GM18508 (cell line): Measurements from ENCODE around the gene TBC1D13.
A peak's percentile ranks its signal among the peaks of the same experiment; 100 is the strongest.

Source experiments
- ATAC-seq: cut with Tn5 transposase; IDR thresholded peaks from one replicate; pipeline ENCODE4 v1.9.1; 2021; ENCODE audit warnings: moderate number of reproducible peaks; ENCODE audit not compliant: insufficient read depth, unreplicated experiment

Gene TBC1D13

GRCh38 chr9:128820665-128821583 lies 33.9 kb downstream of the TBC1D13 start:
- ATAC-seq = no peak

DNA sequence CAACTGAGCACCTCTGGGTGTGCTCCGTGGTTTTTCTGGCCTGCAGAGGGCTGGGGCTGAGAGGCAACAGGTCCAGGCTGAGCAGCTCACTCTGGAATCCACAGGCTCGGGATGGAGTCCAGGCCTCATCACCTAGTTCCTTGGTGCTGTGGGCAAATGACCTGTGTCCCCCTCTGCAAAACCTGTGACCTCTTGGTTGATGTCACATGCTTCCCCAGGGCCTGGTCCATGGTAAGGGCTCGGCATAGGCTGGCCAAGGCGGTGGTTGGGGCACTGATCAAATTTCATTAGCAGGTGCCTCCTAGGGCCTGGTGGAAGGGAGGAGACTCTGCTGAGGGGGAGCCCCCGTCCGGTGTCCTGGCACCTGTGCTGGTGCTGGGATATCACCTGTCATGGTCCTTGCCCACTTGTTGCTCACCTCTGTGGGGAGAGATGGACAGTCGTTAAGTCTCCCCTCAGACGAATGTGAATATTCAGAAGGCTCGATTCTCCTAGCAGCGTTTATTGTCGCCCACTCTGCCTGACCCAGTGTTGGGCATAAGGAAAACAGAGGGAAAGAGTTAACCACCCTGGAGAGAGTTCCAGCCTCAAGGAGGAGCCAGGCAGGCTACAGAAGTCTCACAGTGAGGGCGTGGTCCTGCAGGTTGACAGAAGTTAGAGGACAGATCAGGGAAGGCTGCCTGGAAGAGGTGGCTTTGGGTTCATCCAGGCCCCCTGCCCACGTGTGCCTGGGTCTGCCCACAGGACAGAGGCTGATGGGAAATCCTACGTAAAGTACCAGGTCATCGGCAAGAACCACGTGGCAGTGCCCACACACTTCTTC lies 34.7 kb downstream of the TBC1D13 start:
- ATAC-seq = no peak

- ATAC-seq = no peak
Observed at GRCh38 chr9:128822407-128823042, 35.5 kb downstream of the TBC1D13 start.

DNA sequence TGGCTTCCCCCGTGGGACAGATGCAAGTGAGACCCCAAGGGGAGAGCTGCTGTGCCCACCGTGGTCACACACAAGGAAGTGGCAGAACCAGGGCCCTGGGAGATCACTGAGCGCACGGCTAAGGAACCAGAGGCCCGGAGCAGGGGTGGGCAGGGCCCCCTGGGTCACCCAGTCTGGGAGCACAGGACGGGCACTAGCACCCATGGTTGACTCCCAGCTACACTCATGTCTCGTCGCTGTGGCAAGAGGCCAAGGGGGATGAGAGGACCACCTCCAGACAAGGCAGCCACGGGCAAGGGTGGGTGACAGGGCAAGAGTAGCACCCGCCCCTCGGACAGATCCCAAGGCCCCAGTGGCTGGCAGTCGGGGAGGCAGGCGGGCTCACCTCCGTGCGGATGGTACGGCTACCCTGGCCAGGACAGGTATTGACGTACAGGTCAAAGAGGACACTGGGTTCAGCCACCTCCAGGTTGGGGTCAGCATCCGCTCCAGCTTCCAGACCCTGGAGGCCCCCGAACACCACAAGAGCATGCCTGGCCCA lies 36.4 kb downstream of the TBC1D13 start:
- no peak for ATAC-seq

- ATAC-seq = no peak
Observed at GRCh38 chr9:128823903-128824406, 36.9 kb downstream of the TBC1D13 start.

DNA sequence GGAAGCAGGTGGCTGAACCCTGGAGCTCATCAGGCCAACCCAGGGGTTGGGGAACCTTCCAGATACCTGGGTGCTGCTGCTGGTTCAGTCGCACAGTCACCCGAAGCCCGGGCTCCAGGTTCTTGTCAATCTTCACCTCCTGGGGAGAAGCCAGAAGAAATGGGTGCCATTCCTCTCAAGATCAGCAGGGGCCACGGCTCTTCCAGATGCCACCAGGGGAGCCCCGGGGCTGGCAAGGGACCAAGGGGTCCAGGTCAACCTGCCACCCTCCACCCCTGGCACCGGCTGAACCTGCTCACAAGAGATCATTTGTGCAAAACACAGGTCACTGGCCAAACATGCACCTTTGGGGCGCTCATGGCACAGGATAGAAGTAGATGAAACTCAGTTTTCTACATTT lies 37.9 kb downstream of the TBC1D13 start:
- no peak for ATAC-seq

- no peak for ATAC-seq
Observed at GRCh38 chr9:128825923-128826700, 39.1 kb downstream of the TBC1D13 start.

DNA sequence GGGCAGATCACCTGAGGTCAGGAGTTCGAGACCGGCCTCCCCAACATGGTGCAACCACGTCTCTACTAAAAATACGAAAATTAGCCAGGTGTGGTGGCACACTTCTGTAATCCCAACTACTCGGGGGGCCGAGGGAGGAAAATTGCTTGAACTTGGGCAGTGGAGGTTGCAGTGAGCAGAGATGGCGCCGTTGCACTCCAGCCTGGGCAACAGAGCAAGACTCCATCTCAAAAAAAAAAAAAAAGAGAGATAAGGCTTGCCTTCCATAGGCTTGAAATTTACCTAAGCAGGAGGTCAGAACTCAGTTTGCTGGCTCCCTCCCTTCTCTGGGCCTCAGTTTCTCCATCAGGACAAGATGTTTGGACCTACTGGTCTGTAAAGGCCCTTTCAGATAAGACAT lies 41.2 kb downstream of the TBC1D13 start:
- ATAC-seq = no peak

- no peak for ATAC-seq
Observed at GRCh38 chr9:128828719-128829452, 41.8 kb downstream of the TBC1D13 start.

DNA sequence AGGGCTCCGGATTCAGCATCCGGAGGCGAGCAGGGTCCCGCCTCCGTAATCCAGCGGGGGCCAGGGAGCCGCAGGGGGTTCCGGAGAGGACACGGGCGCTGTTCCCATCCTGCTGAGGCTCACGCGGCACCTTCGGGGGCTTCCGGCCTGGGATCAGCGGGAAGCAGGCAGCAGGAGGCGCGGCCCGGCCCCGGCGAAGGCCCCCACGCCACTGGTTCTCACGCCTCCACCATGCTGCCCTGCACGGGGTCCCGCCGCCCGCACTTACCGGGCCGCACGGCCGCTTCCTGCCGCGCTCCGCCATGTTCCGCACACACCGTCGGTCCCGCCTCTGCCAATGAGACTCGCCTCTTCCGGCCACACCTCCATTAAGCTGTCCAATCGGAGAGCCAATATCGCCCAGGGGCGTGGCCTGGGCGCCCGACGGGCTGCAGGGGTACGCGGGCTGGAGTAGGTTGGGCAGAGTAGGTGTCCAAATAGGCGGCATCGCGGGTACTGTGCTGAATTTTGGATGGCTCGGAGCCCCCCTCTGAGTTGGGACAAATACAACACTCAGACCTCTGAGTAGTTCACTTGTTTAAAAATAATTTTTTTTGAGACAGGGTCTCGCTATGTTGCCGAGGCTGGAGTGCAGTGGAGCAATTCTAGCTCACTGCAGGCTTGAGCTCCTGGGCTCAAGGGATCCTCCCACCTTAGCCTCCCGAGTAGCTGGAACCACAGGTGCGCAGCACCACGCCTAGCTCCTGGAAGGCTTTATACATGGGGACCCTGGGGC lies 42.6 kb downstream of the TBC1D13 start, which contains the start of gene SPOUT1:
SPOUT1 (minus strand) TSS at position 318 of the 775 bp plus-strand sequence; CDS start at position 304, 14 bp downstream.
- ATAC-seq = peak; percentile 70

DNA sequence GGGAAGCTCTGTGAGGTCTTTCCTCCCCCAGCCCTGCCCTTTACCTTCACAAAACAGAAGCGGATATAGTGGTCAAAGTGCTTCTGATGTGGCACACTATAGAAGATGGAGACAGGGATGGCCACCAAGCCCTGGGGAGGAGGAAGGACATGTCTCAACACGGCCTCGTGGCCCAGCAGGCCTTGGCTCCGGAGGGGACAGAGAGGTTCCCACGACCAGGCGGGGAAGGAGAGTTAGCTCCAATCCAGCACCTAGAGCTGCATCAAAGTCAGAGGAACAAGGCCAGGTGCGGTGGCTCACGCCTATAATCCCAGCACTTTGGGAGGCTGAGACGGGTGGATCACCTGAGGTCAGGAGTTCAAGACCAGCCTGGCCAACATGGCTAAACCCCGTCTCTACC lies 46.6 kb downstream of the TBC1D13 start:
- ATAC-seq = no peak

GRCh38 chr9:128835246-128836210 lies 48.5 kb downstream of the TBC1D13 start:
- ATAC-seq = no peak

GRCh38 chr9:128836509-128837145 lies 49.6 kb downstream of the TBC1D13 start:
- ATAC-seq = no peak

DNA sequence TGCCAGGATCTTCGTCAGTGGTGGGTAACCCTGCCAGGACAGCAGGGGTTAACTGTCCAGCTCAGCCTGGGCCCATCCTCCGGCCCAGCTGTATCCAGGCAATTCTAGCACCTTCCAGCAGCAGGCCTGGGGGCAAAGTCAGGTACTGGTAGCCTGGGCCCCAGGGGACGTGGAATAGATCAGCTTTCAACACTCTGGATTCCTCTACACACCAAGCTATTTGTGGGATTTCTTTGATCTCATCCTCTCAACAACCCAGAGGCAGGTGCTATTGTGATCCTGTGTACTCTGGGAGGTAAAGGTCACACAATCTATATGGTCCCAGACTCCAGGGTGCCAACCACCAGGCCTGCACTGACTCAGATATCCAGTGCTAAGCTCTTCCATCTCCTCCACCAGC lies 51.3 kb downstream of the TBC1D13 start:
- ATAC-seq = no peak

- ATAC-seq = no peak
Observed at GRCh38 chr9:128840524-128840923, 53.5 kb downstream of the TBC1D13 start.

- ATAC-seq = no peak
Observed at GRCh38 chr9:128841694-128842492, 54.8 kb downstream of the TBC1D13 start.
